Bone marrow (tissue), 2 donors: ENCODE measurements around the gene SCGB2B2.
"Not testable (repeated sequence)": the region's sequence is repeated elsewhere in the genome, so short reads cannot be mapped to it uniquely, and the experiment has no call there.

Experiments used
- DNase-seq, 2 donors: peaks; one replicate each; lab custom pipeline; 2025; lab: John Stamatoyannopoulos, UW

The SCGB2B2 gene

DNA sequence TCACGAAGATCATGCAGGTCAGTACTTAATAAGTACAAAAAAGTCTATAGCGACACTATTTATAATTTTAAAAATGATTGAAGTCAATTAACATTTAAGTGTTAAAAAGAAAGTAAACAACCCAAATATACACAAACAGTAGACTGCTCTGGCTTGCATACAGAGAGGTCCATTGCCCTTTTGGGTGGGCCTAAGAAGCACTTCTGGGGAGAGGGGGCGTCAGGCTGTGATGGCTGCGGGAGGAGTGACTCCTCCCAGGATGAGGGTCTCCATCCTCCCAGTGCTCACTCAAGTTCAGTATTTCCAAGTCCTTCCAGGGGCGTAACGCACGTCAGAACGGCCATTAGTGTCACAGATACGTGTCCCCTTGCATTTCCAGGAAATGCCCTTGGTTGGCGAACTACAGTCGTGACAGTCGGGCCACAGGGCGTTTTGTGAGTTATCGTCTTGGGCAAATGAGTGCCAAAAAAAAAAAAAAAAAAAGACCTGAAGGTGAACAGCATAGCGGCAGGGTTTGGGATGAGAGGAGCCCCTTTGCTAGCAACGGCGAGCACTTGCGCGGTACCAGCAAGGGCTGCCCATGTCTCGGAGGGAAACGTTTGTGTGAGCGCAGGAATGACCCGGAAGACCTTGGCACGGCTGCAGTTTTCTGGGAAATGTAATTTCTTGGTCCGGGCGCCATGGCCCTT, at the start of gene SCGB2B2:
SCGB2B2 (minus strand) TSS at position 463 of the 689 bp plus-strand sequence. CDS start 82,596 bp downstream, outside the sequence.
- peak; percentile 83 to 94 for DNase-seq

DNA sequence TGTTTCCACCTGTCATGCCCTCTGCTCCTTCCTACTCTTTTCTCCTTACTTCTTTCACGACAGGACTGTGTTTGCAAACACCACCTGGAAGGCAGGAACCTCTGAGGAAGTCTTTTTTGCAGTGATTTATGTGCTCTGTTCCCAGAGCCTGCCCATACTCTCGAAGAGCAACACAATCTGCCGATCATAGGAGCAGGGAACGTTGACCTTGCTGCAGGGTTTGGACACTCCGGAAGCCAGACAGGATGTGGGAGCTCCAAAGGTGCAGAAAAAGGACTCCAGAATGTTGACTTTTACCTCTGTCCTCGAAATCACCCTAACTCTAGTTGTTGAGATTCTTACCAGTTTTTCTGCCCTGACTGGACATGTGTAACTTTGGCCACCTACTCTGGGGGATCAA, 48.4 kb upstream of the SCGB2B2 start:
- no peak for DNase-seq

DNA sequence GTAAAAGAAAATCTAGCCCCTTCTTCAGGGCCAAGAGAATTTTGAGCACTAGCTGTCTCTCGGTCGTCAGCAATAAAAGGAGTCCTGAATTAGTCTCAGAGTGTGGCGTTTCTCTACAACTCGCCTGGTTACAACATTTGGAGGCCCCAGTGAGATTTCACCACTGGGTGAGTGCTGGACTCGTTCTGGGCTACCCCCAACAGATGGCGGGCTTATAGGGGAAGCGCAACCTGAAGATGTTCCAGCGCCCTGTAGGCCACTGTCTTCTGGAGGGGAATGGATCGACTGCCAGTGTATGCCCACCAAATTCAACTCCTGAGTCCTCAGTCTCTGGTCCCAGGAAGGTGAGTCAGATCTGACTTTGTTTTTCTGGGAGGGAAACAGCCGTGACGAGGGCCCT, 45.4 kb upstream of the SCGB2B2 start:
- DNase-seq, result no peak

GRCh38 chr19:34715357-34715756, 38.4 kb upstream of the SCGB2B2 start:
- DNase-seq, result no peak

GRCh38 chr19:34713262-34713637, 36.3 kb upstream of the SCGB2B2 start:
- no peak for DNase-seq

DNA sequence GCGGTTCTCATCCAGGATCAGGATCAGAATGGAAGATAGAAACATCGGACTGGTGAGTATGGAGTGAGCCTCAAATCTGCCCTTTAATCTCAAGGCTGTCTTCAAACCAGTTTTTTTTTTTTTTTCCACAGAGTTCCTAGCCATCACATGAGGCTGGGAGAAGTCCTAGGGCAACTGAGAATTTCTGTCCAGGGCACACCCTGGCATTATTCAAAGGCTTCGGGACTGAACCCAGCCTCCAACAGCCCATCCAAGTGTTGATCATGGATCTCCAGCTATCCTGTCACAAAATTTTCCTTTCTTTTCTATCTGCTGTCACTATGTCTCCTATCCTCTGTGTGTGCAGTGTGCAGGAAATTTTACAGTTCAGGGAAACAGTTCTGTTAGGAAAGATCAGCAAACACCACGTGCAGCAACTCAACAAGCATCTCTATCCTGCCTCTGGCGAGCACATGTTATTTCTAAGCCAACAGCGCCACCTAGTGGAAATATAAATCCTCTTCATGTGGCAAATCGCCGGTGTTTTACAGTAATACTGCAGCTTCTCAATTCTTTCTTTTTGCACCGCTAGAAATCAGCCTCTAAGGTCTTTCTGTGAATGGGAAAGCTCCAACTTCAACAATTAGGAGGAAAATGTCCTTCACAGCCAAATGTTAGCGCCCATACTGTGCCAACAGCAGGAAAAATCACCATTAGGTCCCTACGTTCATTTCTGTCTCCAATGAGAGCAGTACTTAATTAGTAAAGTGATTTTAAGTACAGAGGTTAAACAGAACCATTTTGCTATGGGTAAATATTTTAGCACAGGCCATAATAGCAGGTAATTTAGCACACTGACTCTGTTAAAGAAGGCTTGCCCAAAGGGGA, 35.7 kb upstream of the SCGB2B2 start:
- peak in 1 of 2 donors; percentile 61 for DNase-seq

GRCh38 chr19:34711890-34712289, 34.9 kb upstream of the SCGB2B2 start:
- DNase-seq, result no peak

- no peak for DNase-seq
Observed at GRCh38 chr19:34707661-34708060, 30.7 kb upstream of the SCGB2B2 start.

DNA sequence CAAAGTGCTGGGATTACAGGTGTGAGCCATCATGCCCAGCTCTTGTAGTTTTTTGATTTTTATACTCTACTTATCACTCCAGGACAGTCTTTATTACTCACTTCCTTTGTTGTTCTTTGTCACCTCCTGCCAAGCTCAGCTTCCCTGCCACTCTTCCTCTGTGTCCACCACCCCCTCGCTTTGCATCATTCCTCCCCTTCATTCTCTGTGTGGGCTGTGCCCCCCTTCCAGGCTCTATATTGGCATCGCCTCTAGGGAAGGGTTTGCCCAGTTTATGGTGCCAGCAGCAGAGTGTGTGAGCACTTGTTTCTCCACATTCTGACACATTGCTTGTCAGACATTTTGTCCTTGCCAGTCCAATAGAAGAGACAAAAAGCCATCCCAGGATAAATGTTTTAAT, 15.6 kb upstream of the SCGB2B2 start:
- no peak for DNase-seq

GRCh38 chr19:34690372-34690771, 13.4 kb upstream of the SCGB2B2 start:
- DNase-seq, result no peak

- no peak for DNase-seq
Observed at GRCh38 chr19:34688592-34688991, 11.6 kb upstream of the SCGB2B2 start.

GRCh38 chr19:34687348-34687747, 10.4 kb upstream of the SCGB2B2 start:
- DNase-seq, result no peak

- DNase-seq, result no peak
Observed at GRCh38 chr19:34686455-34686854, 9.5 kb upstream of the SCGB2B2 start.

DNA sequence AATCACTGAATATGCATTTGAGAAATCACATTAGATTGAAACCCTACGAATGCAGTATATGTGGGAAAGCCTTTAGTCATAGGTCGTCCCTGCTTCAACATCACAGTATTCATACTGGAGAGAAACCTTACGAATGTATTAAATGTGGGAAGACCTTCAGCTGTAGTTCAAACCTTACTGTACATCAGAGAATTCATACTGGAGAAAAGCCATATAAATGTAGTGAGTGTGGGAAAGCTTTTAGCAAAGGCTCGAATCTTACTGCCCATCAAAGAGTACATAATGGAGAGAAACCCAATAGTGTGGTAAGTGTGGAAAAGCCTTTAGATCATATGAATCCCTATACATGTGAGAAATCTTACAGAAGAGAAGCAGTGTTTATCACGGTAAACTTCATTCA, 8.3 kb upstream of the SCGB2B2 start:
- DNase-seq, result not testable (repeated sequence)

- DNase-seq, result no peak
Observed at GRCh38 chr19:34681478-34681877, 4.5 kb upstream of the SCGB2B2 start.

DNA sequence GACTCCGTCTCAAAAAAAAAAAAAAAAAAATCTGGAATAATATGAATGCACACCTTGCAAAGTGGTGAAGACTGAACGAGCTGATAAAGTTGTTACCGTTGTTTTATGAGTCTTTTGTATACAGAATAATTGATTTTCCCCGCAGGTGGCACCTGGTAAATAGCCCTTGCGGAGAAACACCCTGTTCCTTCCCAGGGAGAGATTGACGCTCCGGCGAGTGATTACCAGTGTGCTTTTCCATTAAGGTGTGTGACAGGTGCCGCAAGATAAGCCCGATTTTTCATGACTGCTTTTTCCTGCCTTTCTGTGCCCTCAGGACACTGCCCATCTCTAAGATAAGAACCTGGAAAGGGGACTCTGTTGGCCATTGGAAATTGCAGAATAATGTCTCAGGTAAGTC, 1.5 kb upstream of the SCGB2B2 start:
- DNase-seq, result no peak

- DNase-seq, result no peak
Observed at GRCh38 chr19:34678085-34678412, 1.1 kb upstream of the SCGB2B2 start.

DNA sequence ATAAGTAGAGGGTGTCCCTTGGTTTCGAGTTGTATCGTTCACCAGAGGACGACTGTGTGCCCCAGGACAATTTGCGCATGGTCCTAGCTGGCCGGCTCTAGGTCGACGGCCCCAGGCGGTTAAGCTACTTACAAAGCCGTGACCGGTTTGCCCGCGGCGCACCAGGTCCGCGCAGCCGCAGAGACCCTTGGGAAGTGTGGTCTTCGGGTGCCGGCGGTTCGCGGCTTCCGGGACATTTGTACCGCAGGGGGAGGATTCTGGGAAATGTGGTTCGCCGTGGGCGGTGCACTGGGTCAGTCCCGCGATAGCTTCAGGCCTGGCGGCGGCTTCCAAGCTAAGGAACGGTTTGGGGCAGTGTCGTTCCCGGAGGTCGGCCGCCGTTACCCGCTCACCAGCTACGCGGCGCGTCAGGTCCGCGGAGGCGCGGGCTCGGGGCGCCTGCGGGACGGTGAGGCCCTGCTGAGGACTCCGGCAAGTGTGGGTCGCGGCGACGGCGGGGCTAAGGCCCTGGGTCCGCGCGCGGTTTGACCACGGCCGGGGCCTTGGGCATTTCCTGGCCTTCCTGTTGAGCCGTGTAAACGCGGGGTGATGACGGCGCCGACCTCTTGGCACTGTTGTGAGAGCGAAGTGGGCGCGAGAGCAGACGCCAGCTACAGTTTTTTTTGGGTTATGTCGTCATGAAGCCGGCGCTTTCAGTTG, 576 bp upstream of the SCGB2B2 start, which contains the start of gene ZNF302:
ZNF302 (plus strand) TSS at position 293 of the 699 bp plus-strand sequence. CDS start 1,127 bp downstream, outside the sequence.
- DNase-seq, result peak; percentile 88 to 95

DNA sequence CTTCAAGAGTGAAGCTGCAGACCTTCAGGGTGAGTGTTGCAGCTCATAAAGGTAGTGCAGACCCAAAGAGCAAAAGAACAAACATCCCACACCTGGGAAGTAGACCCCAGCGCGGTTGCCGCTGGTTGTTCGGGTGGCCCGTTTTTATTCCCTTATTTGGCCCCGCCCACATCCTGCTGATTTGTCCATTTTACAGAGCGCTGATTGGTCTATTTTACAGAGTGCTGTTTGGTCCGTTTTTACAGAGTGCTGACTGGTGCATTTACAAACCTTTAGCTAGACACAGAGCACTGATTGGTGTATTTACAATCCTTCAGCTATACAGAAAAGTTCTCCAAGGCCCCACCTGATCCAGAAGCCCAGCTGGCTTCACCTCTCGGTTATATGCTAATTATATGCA, 1.0 kb downstream of the SCGB2B2 start:
- DNase-seq, result no peak

GRCh38 chr19:34675250-34675649, 1.7 kb downstream of the SCGB2B2 start:
- no peak for DNase-seq

- DNase-seq, result no peak
Observed at GRCh38 chr19:34673590-34673989, 3.4 kb downstream of the SCGB2B2 start.

DNA sequence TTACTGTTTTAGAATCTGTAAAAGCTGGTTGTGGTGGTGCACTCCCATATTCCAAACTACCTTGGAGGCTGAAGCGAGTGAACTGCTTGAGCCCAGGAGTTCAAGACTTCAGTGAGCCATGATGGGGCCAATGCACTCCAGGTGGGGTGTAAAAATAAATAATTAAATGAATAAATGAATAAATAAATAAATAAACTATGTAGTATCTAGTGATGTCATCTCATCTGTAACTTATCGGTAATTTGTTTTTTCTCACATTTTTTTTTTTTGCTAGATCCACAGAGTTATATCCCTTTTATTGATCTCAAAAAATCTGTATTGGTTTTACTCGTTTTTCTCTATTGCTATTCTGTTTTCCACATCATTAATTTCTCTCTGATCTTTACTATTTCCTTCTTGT, 5.0 kb downstream of the SCGB2B2 start:
- no peak for DNase-seq

- DNase-seq, result no peak
Observed at GRCh38 chr19:34669305-34669704, 7.7 kb downstream of the SCGB2B2 start.
